SU-DHL-6 (cell line): ENCODE results near the gene MIX23.

Source experiments
- H2AFZ ChIP-seq: fragments of 200-600 bp; sonication (generic); 2 replicates; pipeline ENCODE4 v1.6.1; 2014; ENCODE audit warnings: low read depth, mild to moderate bottlenecking, moderate library complexity, mixed read lengths, antibody characterized with exemption, low read length; ENCODE audit not compliant: severe bottlenecking
- H3F3A ChIP-seq: fragments of 200-600 bp; shearing (Covaris generic); 2 replicates; pipeline ENCODE4 v1.6.0; 2016; ENCODE audit warnings: antibody characterized with exemption, mild to moderate bottlenecking; ENCODE audit not compliant: insufficient read depth
- H3K27ac ChIP-seq: fragments of 200-600 bp; sonication (generic); 2 replicates; pipeline ENCODE4 v1.5.1; 2016; ENCODE audit warnings: low read depth, mild to moderate bottlenecking, low read length, moderate library complexity, mixed read lengths
- H3K27me3 ChIP-seq: fragments of 200-600 bp; sonication (generic), shearing (Covaris generic); 2 replicates; pipeline ENCODE4 v1.6.0; 2014; ENCODE audit warnings: mild to moderate bottlenecking, low read length
- H3K36me3 ChIP-seq: fragments of 200-600 bp; sonication (generic); 2 replicates; pipeline ENCODE4 v1.6.1; 2014; ENCODE audit warnings: mild to moderate bottlenecking, low read length, mixed read lengths
- H3K4me2 ChIP-seq: fragments of 300-600, 200-600 bp; shearing (Covaris generic), sonication (generic); 2 replicates; pipeline ENCODE4 v1.6.0; 2014; ENCODE audit warnings: low read length, low read depth, mild to moderate bottlenecking; ENCODE audit not compliant: poor library complexity, severe bottlenecking
- H3K4me3 ChIP-seq: fragments of 200-600 bp; sonication (generic); 2 replicates; pipeline ENCODE4 v1.5.1; 2014; ENCODE audit warnings: antibody characterized with exemption, low read length, mild to moderate bottlenecking, mixed read lengths; ENCODE audit not compliant: insufficient read depth, poor library complexity, severe bottlenecking
- H3K79me2 ChIP-seq: fragments of 200-600 bp; sonication (generic); 2 replicates; pipeline ENCODE4 v1.6.1; 2014; ENCODE audit warnings: mild to moderate bottlenecking, low read length, moderate library complexity; ENCODE audit not compliant: insufficient read depth
- H3K9ac ChIP-seq: fragments of 200-600 bp; sonication (generic); 2 replicates; pipeline ENCODE4 v1.7.0; 2014; ENCODE audit warnings: mild to moderate bottlenecking, low read length
- H3K9me2 ChIP-seq: fragments of 200-600 bp; sonication (generic); replicated peaks from 2 replicates; pipeline ENCODE4 v1.6.1; 2014; ENCODE audit warnings: low read length; ENCODE audit not compliant: insufficient read depth
- H3K9me3 ChIP-seq: fragments of 200-600 bp; sonication (generic); 2 replicates; pipeline ENCODE4 v1.6.1; 2014; ENCODE audit warnings: low read length, mixed read lengths; ENCODE audit not compliant: insufficient read depth
- H4K20me1 ChIP-seq: fragments of 200-600 bp; sonication (generic); 2 replicates; pipeline ENCODE4 v1.6.1; 2014; ENCODE audit warnings: low read depth, mild to moderate bottlenecking, antibody characterized with exemption, low read length, moderate library complexity, mixed read lengths
- CTCF ChIP-seq: fragments of 200-600 bp; sonication (generic); IDR thresholded peaks from one replicate; pipeline ENCODE4 v1.5.1; 2017; ENCODE audit warnings: antibody characterized with exemption, mild to moderate bottlenecking, low read length, moderate library complexity; ENCODE audit not compliant: insufficient read depth, poor library complexity, severe bottlenecking
- EZH2phosphoT487 ChIP-seq: fragments of 200-600 bp; sonication (generic), shearing (Covaris generic); conservative IDR thresholded peaks from 2 replicates; pipeline ENCODE4 v1.6.1; 2018; ENCODE audit warnings: mild to moderate bottlenecking, antibody characterized with exemption, low read length, moderate library complexity, mixed read lengths

Gene MIX23

GRCh38 chr3:122318620-122319019 lies 64.4 kb downstream of the MIX23 start:
- Histone ChIP-seq H2AFZ (no peak overlapping the region), H3K4me3 (no peak overlapping the region), H3K36me3 (no peaks in the 10 kb centered on the region), H3K27me3 (no peaks in the 10 kb centered on the region), H4K20me1 (no peaks in the 10 kb centered on the region), H3K79me2 (no peaks in the 10 kb centered on the region), H3K9me3 (no peaks in the 10 kb centered on the region), H3K27ac (no peak overlapping the region), H3K4me2 (no peak overlapping the region), H3K9me2 (no peaks in the 10 kb centered on the region), H3K9ac (no peak overlapping the region), H3F3A (no peaks in the 10 kb centered on the region)
- no peak for TF ChIP-seq CTCF
- TF ChIP-seq EZH2phosphoT487: no peak

GRCh38 chr3:122316368-122316767 lies 66.7 kb downstream of the MIX23 start:
- no peaks in the 10 kb centered on the region for H3K9me2 ChIP-seq
- H3K9me3 ChIP-seq: no peaks in the 10 kb centered on the region
- no peaks in the 10 kb centered on the region for H4K20me1 ChIP-seq
- H3F3A ChIP-seq: no peaks in the 10 kb centered on the region
- TF ChIP-seq CTCF: no peak
- TF ChIP-seq EZH2phosphoT487: no peak
- H3K27me3 ChIP-seq: no peaks in the 10 kb centered on the region
- no peak overlapping the region for H3K4me3 ChIP-seq
- no peak overlapping the region for H3K9ac ChIP-seq
- no peaks in the 10 kb centered on the region for H3K36me3 ChIP-seq
- no peaks in the 10 kb centered on the region for H3K79me2 ChIP-seq
- no peak overlapping the region for H3K4me2 ChIP-seq
- no peak overlapping the region for H3K27ac ChIP-seq
- H2AFZ ChIP-seq: no peak overlapping the region

- H3F3A ChIP-seq: no peaks in the 10 kb centered on the region
- H3K27ac ChIP-seq: no peak overlapping the region
- no peak overlapping the region for H3K4me2 ChIP-seq
- H3K9ac ChIP-seq: no peak overlapping the region
- no peaks in the 10 kb centered on the region for H3K9me3 ChIP-seq
- no peaks in the 10 kb centered on the region for H3K36me3 ChIP-seq
- no peak for TF ChIP-seq EZH2phosphoT487
- TF ChIP-seq CTCF: no peak
- H4K20me1 ChIP-seq: no peaks in the 10 kb centered on the region
- no peaks in the 10 kb centered on the region for H3K9me2 ChIP-seq
- H3K27me3 ChIP-seq: no peaks in the 10 kb centered on the region
- no peaks in the 10 kb centered on the region for H3K79me2 ChIP-seq
- H2AFZ ChIP-seq: no peak overlapping the region
- H3K4me3 ChIP-seq: no peak overlapping the region
These were observed 67.4 kb downstream of the MIX23 start for GRCh38 chr3:122315619-122316018.
